HT1080 (cell line): ENCODE measurements around the gene NOX5. TPM values are rescaled to one million over a fixed set of nuclear protein-coding genes. Genes with fewer than 3 reads are reported as not detected.
"Not testable (repeated sequence)": the region's sequence is repeated elsewhere in the genome, so short reads cannot be mapped to it uniquely, and the experiment has no call there.

Experiments
- DNase-seq: peaks from one replicate; pipeline ENCODE4 v3.0.0-alpha.2; 2015; ENCODE audit warnings: low read depth
- polyA plus RNA-seq, 2 experiments: library from polyadenylated mRNA; depleted of rRNA; stranded (reverse); fragments of >200 nt; gene quantifications; 2 replicates each; pipeline ENCODE4 v1.2.3, GENCODE V29; 2015
- total RNA-seq: library from RNA; depleted of rRNA; stranded (reverse); fragments of >200 nt; shearing (Covaris generic); gene quantifications from 2 replicates; pipeline ENCODE4 v1.2.3, GENCODE V29; 2014; rRNA removed

The NOX5 gene, protein sequence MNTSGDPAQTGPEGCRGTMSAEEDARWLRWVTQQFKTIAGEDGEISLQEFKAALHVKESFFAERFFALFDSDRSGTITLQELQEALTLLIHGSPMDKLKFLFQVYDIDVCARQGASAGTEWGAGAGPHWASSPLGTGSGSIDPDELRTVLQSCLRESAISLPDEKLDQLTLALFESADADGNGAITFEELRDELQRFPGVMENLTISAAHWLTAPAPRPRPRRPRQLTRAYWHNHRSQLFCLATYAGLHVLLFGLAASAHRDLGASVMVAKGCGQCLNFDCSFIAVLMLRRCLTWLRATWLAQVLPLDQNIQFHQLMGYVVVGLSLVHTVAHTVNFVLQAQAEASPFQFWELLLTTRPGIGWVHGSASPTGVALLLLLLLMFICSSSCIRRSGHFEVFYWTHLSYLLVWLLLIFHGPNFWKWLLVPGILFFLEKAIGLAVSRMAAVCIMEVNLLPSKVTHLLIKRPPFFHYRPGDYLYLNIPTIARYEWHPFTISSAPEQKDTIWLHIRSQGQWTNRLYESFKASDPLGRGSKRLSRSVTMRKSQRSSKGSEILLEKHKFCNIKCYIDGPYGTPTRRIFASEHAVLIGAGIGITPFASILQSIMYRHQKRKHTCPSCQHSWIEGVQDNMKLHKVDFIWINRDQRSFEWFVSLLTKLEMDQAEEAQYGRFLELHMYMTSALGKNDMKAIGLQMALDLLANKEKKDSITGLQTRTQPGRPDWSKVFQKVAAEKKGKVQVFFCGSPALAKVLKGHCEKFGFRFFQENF
- total RNA-seq: 0.03 and 1.1 TPM in 2 replicates
- polyA plus RNA-seq (2015; cell fraction: cytosol; rRNA removed): 0.02 and 0.08 TPM in 2 replicates
- not detected in 2 replicates for polyA plus RNA-seq (2015; cell fraction: nucleus; rRNA removed)

GRCh38 chr15:69014454-69014853 lies at the start of gene NOX5:
Gene NOX5, plus strand, starts transcription at chr15:69014695. Its CDS starts 41 bp downstream, at chr15:69014736.
- DNase-seq: peak; percentile 35

GRCh38 chr15:68966996-68967395 lies 47.5 kb upstream of the NOX5 start:
- DNase-seq: no peak

GRCh38 chr15:68967948-68968347 lies 46.5 kb upstream of the NOX5 start:
- DNase-seq: no peak

GRCh38 chr15:68969298-68969697 lies 45.2 kb upstream of the NOX5 start:
- DNase-seq: no peak

DNA sequence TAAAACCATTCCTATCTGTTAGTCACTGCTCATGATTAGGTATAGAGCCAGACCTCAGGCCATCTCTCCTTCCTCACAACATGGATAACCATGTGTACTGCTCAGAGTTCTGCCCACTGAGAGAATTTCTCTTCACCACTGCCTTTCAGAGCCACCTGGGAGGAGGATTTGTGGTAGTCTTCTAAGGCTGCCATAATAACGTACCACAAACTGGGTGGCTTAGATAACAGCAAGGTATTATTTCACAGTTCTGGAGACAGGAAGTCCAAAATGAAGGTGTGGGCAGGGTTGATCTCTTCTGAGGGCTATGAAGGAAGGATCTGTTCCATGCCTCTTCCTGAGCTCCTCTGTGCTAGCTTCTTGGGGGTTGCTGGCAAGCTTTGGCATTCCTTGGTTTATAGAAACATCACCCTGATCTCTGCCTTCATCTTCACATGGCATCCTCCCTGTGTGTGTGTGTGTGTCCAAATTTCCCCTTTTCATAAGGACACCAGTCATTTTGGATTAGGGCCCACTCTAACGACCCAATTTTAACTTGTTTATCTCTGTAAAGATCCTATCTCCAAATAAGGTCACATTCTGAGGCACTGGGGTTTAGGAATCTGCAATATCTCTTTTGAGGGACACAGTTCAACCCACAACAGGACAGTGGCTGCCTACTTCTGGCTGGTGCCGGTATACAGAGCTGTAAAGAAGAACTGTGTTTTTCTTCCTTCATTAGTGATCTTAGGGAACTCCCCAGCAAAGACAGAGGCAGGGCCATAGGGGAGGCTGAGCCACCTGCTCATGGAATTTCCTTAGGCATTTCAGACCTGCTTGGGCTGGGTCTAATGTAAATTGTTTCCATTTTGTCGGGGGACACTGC lies 42.1 kb upstream of the NOX5 start:
- no peak for DNase-seq

GRCh38 chr15:68975651-68976160 lies 38.8 kb upstream of the NOX5 start:
- not testable (repeated sequence) for DNase-seq

- not testable (repeated sequence) for DNase-seq
Measured at GRCh38 chr15:68977426-68977825, 37.1 kb upstream of the NOX5 start.

- no peak for DNase-seq
Measured at GRCh38 chr15:68979006-68979405, 35.5 kb upstream of the NOX5 start.

- no peak for DNase-seq
Measured at GRCh38 chr15:68979816-68980215, 34.7 kb upstream of the NOX5 start.

GRCh38 chr15:68980786-68981185 lies 33.7 kb upstream of the NOX5 start:
- peak; percentile 27 for DNase-seq

- DNase-seq: no peak
Measured at GRCh38 chr15:68981941-68982340, 32.6 kb upstream of the NOX5 start.

DNA sequence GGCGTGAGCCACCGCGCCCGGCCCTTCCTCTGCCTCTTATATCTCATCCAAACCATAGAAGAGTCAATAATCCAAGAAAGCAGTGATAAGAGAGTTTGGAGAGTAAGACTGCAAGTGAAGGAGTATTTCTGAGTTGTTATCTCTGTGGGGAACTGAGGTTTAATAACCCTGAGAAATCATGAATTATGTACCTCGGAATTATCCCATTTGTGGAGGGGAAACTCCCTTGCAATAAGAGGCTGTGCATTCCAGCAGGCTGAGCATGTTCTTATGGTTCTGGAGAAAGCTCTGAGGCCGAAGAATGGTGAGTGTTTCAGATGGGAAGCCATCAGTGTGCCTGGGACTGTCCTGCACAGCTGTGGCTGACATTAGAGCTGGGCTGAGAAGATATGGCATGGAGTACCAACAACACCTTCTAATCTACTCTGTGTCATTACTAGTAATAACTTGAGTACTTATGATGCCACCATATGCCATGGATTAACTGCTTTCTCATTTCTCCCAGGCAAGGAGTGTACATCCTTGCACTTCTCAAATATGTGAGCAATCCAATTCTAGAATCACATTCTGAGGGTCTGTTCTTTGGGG lies 31.4 kb upstream of the NOX5 start:
- no peak for DNase-seq

DNA sequence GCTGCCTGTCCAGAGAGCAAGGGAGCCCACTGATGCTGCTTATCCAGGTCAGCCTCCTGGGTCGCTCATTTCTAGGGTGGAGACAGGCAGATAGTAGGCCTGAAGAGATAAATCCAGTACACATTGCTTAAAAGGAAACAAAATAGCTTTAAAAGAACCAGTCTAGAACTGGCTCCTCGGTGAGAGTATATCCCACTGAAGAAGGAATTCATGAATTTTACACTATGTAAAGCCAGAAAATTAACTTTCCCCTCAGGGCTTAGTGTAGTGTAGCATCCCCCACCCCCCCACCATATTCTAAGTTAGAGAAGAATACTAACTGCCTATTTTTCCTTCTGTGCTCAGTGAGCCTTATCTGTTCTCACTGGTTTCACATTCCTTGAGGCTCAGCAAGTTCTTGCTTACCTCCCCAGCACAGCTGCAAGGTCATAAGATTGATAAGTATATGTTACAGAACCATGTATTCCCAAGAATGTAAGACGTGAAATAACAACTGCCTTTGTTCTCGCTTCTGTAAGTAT lies 30.5 kb upstream of the NOX5 start:
- DNase-seq: no peak

DNA sequence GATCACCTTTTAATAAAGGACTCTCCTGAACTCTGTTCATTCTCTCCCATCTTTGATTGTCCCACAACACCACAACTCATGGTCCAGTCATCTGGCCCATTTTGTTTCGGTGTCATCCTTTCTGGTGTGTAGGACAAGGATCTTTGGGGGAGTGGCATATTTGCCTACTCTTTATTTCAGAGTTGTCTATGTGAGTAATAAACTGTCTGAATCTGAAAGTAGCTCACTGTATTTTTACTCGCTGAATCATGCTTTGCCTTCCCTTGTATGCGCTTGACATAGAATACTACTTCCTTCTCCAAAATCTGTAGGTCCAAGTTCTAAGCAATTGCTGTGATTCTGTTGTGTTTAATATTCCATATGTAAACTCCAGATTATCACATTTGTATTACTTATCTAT lies 29.9 kb upstream of the NOX5 start:
- DNase-seq: no peak

DNA sequence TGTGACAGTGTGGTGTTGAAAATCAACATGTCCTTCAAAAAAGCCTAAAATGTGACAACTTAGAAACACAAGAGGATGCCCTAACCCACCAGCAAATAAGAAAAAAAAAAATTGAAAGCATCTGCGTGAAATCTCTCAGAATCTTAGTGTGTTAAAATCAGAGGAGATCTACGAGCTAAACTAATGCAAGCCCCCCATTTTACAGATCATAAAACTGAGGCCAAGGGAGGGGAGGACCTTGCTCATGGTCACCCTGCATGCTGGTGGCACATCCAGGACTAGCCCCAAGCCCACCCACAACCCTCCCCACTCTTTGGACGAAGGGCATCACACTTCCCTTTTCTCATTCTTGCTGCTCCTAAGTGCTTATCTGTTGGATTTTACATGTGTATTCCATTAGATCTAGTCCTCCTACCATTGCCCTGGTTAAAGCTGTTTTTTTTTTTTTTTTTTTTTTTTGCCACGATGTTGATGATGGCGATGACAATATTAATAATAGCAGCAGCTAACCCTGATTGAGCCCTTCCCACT lies 29.1 kb upstream of the NOX5 start:
- DNase-seq: no peak

- DNase-seq: no peak
Measured at GRCh38 chr15:68986322-68986721, 28.2 kb upstream of the NOX5 start.

GRCh38 chr15:68987120-68987519 lies 27.4 kb upstream of the NOX5 start:
- DNase-seq: no peak

GRCh38 chr15:68987676-68988075 lies 26.8 kb upstream of the NOX5 start:
- no peak for DNase-seq

DNA sequence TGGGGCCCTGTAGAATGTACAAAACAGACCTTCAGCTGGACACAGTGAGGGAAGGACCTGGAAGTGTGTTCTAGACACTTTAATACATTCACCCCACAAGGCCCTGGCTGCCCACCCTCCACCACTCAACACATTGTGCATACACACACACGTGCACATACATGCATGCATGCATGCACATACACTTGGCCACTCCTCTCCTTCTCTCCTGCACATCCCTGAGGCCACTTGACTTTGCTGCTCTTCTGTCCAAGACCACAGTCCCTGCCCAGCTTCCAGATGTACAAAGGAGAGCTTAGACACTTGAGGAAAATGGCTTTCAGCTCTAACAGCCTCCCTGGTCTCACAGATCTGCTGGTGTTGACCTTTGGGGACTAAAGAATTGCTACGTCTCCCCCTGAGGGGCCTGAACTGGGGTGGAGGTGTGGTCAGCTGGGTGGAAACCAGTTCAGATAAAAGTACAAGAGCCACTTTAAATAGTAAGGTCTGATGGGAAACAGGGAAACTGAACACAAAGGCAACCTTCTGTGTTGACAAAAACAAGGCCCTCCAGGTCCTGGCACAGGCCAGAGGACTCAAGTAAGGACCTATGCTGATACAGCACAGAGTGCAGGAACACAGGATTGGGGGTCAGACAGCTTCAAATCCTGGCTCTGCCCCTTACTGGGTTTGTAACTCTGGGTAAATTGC lies 24.8 kb upstream of the NOX5 start:
- DNase-seq: no peak
